ENCODE data around the gene SPRTN.

Gene SPRTN

DNA sequence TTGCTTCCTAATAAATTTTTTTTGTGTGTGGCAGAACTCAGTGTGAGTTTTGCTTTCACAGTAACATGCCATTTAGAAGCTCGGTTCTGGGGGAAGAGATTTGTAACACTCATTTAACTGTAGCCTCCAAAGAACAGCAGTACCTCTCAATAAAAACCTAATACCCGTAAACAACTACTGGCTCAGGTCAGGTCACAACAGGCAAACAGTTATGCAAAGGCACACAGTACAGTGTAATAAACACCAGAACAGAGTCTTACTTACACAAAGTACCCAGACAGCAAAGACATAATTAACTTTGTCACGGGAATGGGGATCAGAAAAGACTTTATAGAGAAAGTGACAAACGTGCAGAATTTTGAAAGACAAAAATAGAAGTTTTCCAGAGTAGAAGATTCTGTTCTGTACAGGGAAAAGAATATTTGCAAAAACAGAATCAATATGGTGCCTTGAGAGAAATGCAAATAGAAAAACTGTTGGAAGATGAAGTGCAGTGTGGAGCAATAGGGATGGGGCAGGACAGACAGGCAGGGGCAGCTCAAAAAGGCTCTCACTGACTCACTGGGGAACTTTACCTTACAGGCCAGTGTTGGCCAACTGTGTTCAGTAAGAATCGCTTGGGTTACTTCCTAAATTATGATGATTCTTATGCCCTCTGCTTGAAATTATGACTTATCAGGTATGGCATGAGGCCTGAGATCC, 45.2 kb downstream of the SPRTN start:
- peak; percentile 20 for DNase-seq

DNA sequence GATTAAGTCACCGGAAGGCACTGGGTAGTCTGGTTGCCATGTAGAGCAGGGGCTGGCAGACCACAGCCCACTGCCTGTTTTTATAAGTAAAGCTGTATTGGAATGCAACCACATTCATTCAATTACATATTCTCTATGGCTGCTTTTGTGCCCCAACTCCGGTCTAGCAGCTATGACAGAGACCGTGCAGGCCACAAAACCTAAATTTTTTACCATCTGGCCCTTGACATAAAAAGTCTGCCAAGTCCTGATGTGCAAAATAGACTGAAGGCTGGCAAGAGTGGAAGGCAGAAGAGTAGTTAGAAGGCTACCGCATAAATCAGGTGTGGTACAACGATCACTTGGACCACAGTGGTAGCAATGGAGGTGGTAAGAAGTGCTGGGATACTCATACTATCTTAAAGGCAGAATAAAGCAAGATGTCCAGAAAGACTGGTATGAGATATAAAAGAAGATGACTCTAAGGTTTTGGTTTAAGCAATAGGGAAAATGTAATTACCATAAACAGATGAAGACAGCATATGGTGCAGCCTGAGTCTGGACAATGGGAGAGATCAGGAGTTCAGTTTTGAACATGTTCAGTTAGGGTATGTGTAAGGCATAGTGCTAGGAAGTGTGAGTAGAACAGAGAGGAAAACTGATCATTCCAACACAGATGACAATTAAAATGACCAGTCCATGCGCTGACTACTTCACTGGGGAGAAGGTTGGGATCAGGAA, 46.8 kb downstream of the SPRTN start:
- no peak for DNase-seq

DNA sequence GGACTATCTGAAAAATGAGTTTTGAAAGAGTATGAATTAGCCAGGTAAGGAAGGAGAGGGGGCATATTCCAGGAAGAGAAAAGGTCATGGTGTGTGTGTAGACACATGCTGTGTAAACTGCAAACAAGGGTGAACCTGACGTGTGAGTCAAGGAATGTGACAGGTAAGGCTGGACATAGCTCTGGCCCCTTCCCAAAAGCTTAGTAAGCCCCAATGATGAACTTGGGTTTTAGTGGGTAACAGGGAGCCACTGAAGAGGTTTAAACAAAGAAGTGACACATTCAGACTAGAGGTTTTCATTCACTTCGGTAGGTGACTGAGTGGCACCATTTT, 47.3 kb downstream of the SPRTN start:
- no peak for DNase-seq

DNA sequence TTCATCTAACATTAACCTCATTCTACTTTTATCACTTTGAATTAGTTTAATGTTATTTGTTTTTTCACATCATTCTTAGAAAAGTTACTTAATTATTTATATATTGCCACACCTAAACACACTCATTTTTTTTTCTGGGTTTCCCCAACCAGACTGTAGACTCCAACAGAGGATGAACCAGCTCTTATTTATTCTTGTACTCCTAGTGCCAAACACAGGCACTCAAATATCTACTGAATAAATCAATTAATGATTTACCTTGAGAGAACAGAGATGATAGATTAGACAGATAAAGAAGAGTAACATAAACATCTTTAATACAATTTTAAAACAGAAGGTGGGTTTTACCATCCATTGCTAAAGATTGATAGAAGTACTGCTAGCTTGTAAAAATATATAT, 48.4 kb downstream of the SPRTN start:
- no peak for DNase-seq

DNA sequence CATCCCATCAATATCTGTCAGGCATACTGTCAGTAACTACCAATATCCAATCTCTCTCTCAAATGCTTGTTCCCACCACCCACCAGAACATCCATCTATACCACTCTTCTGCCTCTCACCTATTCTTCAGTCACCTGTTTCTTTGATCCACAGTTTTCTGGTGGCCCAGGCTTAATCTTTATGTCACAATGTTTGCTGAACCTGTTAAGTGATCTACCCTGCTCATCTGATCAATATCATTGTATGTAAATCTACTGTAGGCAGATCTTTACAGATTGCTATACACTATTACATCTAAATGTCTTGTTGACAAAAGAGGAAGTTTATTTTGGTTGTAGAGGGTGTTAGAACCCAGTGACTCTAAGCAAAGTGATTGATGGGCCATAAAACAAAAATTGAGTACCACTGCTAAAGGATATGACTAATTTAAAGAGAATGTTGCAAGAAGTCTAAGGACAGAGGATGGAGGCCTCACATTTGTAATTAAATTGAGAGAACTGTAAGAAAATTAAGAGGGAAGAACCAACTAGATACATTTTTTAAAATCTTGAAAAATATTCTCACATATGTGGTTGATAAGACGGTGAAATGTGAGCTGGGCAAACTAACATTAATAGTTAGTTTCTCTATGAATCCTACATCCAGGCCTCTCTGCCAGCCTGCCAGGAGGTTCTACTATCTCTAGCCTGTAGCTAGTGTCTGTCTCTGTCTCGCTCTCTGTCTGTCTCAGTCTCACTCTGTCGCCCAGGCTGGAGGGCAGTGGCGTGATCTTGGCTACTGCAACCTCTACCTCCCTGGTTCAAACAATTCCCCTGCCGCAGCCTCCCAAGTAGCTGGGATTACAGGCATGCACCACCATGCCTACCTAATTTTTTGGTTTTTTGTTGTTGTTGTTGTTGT, 49.9 kb downstream of the SPRTN start:
- DNase-seq: no peak

DNA sequence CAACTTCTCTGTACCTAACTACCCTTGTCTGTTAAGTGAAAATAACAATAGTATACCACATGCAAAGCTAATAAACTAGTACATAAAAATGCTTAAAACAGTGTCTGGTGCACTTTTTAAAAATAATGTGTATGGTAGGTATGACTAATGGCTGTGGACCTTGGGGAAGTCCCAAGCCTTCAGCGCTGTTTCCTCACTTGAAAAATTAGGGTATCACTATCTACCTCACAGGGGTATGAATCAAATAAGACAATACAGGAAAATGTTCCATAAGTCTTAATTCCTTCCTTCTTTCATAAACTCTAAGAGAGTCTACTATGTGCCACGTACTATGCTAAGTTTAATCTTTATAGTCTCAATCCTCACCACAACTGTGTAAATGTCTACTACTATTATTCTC, 52.0 kb downstream of the SPRTN start:
- no peak for DNase-seq

DNA sequence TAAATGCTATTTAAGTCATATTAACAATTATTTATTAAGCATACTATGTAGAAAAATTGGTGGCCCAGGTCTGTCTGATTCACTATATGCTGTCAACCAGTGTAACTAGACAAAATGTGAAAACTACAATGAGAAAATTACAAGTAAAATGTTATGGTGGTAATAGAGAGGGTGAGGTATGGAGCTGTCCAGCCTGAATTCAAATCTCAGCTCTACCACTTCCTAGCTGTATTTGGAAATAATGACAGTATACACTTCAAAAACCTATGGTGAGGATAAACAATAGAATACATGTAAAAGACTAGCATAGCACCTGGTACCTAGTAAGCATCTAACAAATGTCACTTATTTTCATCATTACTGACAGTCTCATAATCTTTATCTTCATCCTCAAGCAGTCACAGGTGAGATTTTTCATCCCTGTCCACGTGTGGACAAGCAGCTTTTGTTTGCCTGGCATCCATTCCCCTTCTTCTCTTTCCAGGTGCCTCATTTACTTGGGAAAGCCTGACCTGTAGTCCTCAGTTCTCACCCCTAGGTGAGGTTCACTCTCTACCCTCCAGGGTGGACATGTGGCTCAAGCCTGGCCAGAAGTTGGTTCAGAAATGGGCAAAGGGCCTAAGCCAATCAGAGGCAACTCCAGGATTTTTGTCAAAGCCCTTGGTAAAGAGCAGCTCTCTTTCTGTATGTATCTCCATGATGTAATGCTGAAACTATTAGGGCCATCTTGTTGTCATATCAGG, 54.5 kb downstream of the SPRTN start:
- DNase-seq: no peak

DNA sequence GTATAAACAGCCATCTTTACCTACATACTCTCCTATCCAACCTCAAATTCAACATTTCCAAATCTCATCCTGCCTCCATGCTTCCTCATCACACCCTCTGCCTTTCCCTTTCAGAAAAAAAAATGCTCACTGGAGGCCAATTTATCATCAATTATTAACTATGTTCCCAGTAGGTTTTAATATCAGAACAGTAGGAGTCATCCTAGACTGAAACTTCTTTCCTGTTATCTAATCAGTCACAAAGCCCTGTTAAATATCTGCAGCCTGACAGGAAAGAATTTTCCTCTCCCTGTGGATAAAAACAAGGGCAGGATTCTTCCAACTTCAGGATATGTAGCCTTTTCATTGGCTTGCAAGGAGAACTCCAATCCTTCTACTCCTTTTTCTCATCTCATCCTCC, 55.6 kb downstream of the SPRTN start:
- no peak for DNase-seq

DNA sequence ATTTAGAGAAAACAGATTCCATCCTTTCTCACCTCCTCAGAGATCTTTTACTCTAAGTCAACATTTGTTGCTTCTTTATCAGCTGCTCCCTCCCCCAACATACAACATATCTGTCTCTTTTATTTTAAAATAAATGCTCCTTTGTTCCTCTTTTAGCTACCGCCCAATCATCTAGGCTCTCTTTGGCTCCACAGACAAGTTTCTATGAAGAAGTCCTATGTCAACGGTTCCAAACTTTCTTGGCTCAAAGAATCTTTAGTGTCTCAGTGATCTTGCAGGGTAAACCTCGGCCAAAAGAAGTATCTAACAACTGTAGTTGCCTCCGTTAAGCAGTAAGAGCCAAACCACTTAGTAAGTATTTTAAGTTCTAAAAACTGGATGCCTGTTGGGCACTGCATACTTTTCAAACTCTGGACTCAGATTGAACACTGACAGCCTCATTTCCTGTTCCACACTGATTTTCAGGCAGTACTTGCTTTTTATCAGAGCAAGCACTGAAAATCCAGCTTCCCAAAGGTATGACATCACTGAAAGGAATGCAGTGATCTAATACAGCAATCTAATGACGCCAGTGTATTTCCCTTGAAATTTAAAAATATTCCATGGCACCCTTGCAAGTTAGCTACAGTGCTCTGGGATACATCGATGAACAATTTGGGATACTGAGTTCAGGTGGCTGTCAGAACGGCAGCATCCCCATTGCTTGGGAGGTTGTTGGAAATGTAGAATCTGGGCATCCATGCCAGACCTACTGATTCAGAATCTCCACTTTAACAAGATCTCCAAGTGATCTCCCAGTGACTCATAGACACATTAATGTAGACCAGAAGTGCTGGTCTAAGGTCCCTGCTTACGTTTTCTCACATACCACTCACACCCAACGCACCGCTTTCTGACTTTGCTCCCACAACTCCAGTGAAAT, 57.2 kb downstream of the SPRTN start:
- DNase-seq: no peak

DNA sequence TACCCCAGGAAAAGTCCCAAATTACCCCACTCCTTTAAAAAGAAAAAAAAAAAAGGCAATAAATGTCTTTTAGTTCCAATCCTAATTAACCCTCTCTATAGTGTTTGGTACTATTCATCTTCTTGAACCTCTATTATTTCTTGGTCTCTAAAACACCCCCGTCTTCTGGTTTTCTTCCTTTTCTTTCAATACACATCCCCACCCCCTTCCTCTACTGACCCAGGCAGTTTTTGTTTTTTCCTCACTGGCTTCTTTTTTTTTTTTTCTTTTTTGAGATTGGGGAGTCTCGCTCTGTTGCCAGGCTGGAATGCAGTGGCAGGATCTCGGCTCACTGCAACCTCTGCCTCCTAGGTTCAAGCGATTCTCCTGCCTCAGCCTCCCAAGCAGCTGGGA, 57.9 kb downstream of the SPRTN start:
- DNase-seq: no peak

DNA sequence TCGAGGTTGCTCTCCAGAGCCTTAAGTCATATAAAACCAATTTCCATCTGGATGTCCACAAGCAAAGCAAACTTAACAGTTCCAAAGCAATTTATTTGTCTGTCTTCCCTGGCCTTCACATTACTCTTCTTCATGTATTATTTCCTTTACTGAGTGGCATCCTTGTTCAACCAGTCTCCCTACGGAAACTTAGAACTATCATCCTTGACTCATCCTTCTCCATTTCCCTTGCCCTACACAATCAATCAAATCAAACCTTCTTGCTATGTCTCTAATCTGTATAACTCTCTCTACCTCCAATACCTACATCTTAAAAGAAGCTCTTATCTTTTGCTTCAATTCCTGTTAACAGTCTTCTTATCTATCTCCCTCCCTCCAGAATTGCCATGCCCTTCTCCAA, 58.5 kb downstream of the SPRTN start:
- DNase-seq: no peak

DNA sequence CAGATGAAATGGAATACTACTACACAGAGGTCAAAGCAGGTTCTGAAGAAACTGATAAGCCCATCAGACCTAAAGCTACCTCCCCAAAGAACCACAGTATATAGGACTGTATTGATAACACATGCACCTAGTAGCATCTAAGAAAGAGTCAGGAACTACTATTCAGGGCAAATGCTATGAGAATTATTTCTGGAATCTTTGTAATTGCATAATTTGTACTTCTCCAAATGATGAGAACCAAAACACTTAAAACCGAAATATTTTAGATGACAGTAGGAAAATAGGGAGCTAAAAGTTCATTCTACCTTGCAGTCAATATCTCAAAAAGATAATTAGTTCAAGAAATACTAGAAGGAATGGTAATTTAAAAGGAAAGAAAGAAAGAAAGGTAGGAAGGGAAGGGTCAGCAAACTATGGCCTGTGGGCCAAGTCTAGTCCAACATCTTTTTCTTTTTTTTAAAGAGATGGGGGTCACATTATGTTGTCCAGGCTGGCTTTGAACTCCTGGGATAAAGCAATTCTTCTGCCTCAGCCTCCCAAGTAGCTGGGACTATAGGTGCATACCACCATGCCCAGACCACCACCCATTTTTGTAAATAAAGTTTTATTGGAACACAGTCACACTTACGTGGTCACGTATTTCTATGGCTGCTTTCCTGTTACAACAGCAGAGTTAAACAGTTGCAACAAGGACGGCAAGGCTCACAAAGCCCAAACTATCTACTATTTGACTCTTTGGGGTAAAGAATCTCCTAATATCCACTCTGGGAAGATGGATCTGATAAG, 60.0 kb downstream of the SPRTN start:
- no peak for DNase-seq

DNA sequence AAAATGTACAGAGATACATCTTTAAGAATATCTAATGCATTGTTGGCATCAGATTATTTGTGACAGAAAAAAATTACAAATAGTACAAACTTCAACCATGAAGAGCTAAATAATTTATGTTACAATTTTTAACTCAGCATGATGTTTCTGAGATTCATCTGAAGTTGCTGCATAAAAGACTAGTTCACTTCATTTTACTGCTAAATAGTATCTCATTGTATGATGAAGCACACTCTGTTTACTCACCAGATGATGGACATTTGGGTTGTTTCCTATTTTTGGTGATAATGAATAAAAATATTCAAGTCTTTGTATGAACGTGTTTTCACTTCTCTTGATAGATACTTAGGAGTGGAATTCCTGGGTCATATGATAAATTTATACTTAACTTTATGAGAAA, 63.4 kb downstream of the SPRTN start:
- DNase-seq: no peak

DNA sequence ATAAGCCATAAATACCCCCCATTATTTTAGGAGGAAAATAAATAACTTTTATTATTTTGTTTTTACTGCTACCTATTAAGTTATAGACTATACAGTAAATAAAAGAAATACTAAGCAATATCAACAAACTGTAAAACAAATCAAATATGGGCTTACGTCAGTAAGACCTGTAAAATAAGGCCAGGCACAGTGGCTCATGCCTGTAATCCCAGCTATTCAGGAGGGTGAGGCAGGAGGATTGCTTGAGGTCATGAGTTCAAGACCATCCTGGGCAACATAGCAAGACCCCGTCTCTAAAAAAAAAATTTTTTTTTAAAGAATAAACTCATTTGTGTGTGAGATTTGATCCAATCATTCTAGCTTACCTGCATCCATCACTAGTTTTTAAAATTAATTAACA, 66.2 kb downstream of the SPRTN start:
- no peak for DNase-seq

Data from CD4-positive, alpha-beta T cell treated with Interleukin-15 for 1 hour (primary cell).